GM18951 (cell line): Measurements from ENCODE around the gene CHN2.

Source experiments
- POLR2A ChIP-seq: IDR thresholded peaks from 4 replicates; pipeline ENCODE4 v1.6.1; 2011; ENCODE audit warnings: mild to moderate bottlenecking; ENCODE audit not compliant: insufficient read length, insufficient read depth; ENCODE audit errors: extremely low read depth
- in situ Hi-C: fragments of 300-500 bp; cut with MboI; formaldehyde crosslinking; loops from one replicate; pipeline ENCODE4 v1.12.0; 2022; ENCODE audit warnings: low sequenced_read_pairs, mixed read lengths, inconsistent platforms; ENCODE audit not compliant: unreplicated experiment

The CHN2 gene

DNA sequence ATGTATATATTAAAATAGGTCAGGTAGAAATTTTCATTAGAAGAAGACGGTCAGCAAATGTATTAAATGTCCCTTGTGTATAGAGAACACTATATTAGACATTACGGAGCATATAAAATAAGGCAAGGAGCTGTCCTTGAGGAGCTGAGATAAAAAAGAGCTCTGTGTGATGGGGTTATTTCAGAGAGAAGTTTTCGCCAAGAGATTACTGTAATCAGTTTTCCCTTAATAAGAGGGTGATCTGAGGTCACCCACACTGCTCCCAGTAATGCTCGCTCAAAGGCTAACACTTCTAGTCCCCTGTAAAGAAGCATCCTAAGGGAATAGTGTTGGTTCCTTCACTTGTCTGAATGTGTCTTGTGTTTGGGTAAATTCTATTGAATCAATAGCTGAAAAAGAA is 282.3 kb downstream of the CHN2 start:
- no peak for TF ChIP-seq POLR2A
- in situ Hi-C loops = no loop called here

DNA sequence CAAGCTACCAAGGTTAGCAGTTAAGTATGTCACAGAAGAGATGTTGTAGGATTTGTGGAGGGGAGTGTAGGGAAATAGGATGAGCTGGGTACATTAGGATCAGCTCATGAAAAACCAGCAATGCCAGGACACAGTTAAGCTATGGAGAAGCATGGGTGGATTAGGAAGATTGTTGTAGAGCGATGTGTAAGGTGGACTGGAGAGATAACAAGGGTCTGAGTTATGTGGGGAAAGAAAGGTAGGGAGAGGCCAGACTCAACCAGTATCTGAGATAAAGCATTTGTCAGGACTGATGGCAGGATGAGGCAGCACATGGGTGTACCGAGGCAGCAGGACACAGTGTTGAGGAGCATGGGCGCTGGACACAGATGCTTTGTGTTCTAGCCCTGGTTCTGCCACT is 283.7 kb downstream of the CHN2 start:
- no peak for TF ChIP-seq POLR2A
- in situ Hi-C loops = no loop called here

GRCh38 chr7:29478687-29479240 is 284.2 kb downstream of the CHN2 start:
- TF ChIP-seq POLR2A = no peak

DNA sequence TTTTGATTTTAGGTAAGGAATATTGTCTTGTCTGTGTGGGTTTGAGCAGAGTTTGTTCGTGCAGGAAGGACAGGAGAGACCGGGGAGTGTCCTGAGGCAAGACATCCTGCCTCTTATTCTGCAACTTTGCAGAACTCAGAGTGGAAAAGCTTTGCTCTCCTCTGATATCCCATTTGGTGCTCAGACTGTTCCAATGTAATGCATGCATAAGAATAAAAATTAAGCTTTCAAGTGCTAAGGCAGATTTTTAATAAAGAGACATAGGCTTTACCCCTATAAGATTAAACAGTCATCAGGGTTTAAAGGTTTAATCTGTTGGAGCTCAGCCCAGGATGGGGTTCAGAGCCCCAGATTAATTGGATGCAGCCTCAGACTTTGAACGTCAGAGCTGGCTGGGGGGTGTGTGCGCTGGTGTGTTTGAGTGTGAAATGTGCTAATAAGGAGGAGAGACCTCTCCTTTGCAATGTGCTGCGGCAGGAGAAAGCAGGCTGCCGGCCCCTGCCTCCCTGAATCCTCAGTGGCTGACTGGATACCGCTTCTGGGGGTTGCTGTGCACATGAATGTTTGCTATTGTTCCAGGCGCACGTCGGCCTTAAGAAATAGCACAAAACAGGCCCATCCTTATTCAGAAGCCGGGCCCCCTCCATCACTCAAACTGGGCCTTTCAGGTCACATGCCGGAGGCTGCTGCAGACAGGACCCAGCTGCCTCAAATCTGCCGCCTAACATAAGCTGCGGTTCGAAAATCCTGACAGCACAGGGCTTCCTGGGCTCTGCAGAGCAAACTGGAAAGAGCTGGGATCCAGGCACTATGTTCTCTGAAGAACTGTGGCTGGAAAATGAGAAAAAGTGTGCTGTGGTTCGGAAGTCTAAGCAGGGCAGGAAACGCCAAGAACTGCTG is 285.0 kb downstream of the CHN2 start:
- no peak for TF ChIP-seq POLR2A
- in situ Hi-C loops = no loop called here

More at GRCh38 chr7:29478687-29479240, 284.2 kb downstream of the CHN2 start:
- in situ Hi-C loops = no loop called here

DNA sequence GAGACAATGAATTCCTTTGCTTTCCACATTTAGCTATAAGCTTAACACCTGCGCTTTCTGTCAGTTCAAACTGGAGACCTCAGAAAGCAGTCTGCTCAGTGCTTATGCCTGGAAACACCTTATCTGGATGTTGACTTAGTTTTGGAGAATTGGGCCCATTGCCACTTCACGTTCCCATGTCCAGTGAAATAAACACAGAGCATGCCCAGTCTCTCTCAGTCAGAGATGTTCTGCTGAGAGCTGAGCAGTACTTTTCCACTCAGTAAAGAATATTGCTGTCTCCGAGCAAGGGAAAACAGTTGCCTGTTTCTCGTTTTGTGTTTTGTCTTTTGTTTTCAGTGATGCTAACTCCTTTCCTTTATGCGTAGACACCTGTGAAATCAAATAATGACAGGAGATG is 285.9 kb downstream of the CHN2 start:
- in situ Hi-C loops = no loop called here
- TF ChIP-seq POLR2A = no peak

- in situ Hi-C loops = no loop called here
- TF ChIP-seq POLR2A = no peak
Observed at GRCh38 chr7:29480934-29481651, 286.5 kb downstream of the CHN2 start.

DNA sequence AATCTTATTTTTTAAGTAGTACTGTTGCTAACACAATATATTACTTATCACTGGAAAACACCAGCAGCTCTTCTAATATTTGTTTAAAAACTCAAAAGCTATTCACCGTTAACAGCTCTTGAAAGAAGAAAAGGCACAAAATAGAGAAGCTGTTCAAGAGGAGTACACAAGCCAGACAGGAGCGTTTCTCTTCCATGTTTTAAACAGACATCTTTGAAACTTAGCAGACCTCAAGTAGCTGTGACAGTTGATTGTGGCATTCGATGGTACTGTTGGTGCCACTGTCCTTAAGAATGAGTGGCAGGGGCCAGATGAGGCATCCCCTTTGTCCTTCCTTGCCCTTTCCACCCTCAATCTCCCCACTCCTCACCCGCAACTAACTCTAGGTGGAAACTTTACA is 287.5 kb downstream of the CHN2 start:
- no peak for TF ChIP-seq POLR2A
- in situ Hi-C loops = no loop called here

- in situ Hi-C loops = no loop called here
Observed at GRCh38 chr7:29483219-29484104, 288.9 kb downstream of the CHN2 start.

DNA sequence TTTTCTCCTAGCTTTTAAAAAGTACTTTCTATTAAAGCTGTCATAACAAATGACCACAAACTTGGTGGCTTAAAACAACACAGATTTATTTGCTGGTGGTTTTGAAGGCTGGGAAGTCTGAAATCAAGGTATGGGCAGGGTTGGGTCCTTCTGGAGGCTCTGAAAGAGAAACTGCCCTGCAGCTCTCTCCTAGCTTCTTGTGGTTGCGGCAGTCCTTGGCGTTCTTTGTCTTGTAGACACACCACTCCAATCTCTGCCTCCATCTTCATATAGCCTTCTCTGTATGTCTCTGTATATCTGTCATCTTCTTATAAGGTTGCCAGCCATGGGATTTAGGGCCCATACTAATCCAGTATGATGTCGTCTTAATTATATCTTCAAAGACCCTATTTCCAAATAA is 289.7 kb downstream of the CHN2 start:
- in situ Hi-C loops = no loop called here
- no peak for TF ChIP-seq POLR2A

More at GRCh38 chr7:29483219-29484104, 288.9 kb downstream of the CHN2 start:
- TF ChIP-seq POLR2A = no peak

DNA sequence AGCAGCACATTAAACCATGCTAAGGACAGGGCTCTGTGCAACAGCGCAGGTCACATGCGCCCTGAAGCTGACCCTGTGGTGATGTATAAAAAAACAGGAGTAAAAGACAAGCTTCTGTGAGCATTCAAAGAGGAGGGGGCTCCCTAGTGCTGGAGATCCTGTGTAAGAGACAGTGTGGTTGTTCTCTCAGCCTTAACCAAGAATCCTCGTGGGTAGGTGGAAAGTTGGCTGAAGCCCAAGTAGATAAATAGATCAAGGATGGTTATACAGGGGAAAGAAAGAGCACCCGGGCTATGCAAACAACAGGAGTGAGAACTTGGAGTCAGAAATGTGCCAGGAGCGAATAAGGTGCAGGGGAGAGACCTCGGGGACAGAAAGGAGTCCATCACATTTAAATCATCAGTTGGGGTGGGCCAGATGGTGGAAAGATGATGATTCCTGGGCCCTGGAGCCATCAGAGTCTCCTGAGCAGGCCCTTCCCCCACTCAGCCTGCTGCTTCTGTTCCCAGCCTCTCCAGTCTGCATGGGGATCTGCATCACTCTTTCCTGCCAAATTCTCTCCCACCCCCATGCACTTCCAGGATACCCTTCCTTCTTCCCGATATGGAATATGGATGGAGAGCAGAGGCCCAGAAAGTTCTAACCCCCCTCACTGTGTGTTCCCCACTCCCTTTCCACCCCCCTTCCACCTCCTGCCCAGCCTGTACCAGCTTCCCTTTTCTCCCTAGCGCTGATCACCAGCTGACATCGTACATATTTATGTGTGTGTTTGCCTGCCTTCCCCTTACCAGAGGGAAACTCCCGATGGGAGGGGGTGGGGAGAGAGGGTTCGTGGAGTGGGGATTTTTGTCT is 291.0 kb downstream of the CHN2 start:
- no peak for TF ChIP-seq POLR2A
- in situ Hi-C loops = no loop called here

- in situ Hi-C loops = no loop called here
- no peak for TF ChIP-seq POLR2A
Observed at GRCh38 chr7:29486191-29486700, 291.7 kb downstream of the CHN2 start.

DNA sequence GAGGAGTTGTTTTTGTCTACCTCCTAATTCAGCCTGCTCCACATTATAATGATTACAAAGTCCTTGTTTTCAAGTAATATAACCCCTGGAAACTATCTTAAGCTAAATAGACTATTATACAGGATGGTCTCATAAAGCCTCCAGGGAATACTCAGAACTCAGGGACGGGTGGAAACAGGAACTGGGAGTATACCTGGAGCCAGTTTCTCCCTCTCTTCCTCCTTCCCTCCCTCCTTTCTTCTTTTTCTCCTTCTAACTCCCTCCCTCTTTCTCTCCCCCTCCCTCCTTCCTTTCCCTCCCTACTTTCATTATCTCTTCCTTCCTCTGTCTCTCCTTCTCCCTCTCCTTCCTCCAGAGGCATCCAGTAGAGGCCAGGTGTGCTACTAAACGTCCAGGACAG is 292.8 kb downstream of the CHN2 start:
- in situ Hi-C loops = no loop called here
- TF ChIP-seq POLR2A = no peak
